Panc1 (cell line): Measurements from ENCODE around the gene LLGL1. TPM values are rescaled to one million over a fixed set of nuclear protein-coding genes. Genes with fewer than 3 reads are reported as not detected.
A peak's percentile ranks its signal among the peaks of the same experiment; 100 is the strongest.

ENCODE experiments used
- ATAC-seq: fragments of 200-7000 bp; cut with Tn5 transposase; 2 replicates; pipeline ENCODE4 v1.9.1; 2020; ENCODE audit warnings: mild to moderate bottlenecking, moderate library complexity
- Bru-seq: library from RNA; stranded (reverse); fragments of 400-500 nt; gene quantifications from one replicate; lab custom pipeline; 2021; lab: Mats Ljungman, UMichigan
- BruChase-seq, 2 experiments: library from RNA; stranded (reverse); fragments of 400-500 nt; gene quantifications; one replicate each; lab custom pipeline; 2021; lab: Mats Ljungman, UMichigan
- BruUV-seq: library from RNA; stranded (reverse); fragments of 400-500 nt; replicated peaks from 2 replicates; lab custom pipeline; 2021; lab: Mats Ljungman, UMichigan
- CTCF ChIA-PET: fragments of 300-600 bp; sonication (Branson Sonifier 250); formaldehyde crosslinking; loops from one replicate; lab custom pipeline; 2022; ENCODE audit warnings: antibody characterized with exemption; lab: Charles Lee
- POLR2A ChIA-PET: fragments of 300-600 bp; sonication (Branson Sonifier 250); formaldehyde crosslinking; loops from one replicate; lab custom pipeline; 2022; ENCODE audit warnings: antibody characterized with exemption; lab: Charles Lee
- DNase-seq: peaks from one replicate; pipeline ENCODE4 v3.0.0-alpha.2; 2010; ENCODE audit warnings: low read depth, low spot score
- H3K27ac ChIP-seq: 2 replicates; pipeline ENCODE4 v1.5.1; 2011; ENCODE audit warnings: mild to moderate bottlenecking, low read length, inconsistent platforms
- H3K27me3 ChIP-seq: fragments of 200-500 bp; sonication (Bioruptor generic); 2 replicates; pipeline ENCODE4 v1.6.0; 2014; ENCODE audit warnings: low read length, inconsistent platforms; ENCODE audit not compliant: control insufficient read depth, insufficient read depth
- H3K36me3 ChIP-seq: fragments of 200-500 bp; sonication (Bioruptor generic); 2 replicates; pipeline ENCODE4 v1.5.1; 2014; ENCODE audit warnings: inconsistent platforms, mild to moderate bottlenecking, low read length, moderate library complexity; ENCODE audit not compliant: control insufficient read depth, insufficient read depth
- H3K4me1 ChIP-seq: 2 replicates; pipeline ENCODE4 v1.5.1; 2011; ENCODE audit warnings: inconsistent platforms, mild to moderate bottlenecking, low read length, moderate library complexity; ENCODE audit not compliant: control insufficient read depth, insufficient read depth
- H3K4me3 ChIP-seq, 2 experiments: 2 replicates each; pipeline ENCODE4 v1.5.1; 2011 to 2012; ENCODE audit warnings: low read depth in 2 of 2, low read length in 2 of 2, mild to moderate bottlenecking in 2 of 2, inconsistent platforms in 1 of 2, moderate library complexity in 1 of 2
- H3K9me3 ChIP-seq: fragments of 200-500 bp; sonication (Bioruptor generic); 2 replicates; pipeline ENCODE4 v1.5.1; 2014; ENCODE audit warnings: low read depth, mild to moderate bottlenecking, inconsistent platforms, low read length, moderate library complexity; ENCODE audit not compliant: control insufficient read depth, insufficient read depth
- CTCF ChIP-seq: fragments of 450-650 bp; IDR thresholded peaks from 2 replicates; pipeline ENCODE4 v1.5.1; 2017; ENCODE audit warnings: mild to moderate bottlenecking
- POLR2AphosphoS5 ChIP-seq: IDR thresholded peaks from 2 replicates; pipeline ENCODE4 v1.6.1; 2012; ENCODE audit warnings: mild to moderate bottlenecking, low read depth, low read length, moderate library complexity
- SIN3A ChIP-seq: IDR thresholded peaks from 2 replicates; pipeline ENCODE4 v1.6.1; 2012; ENCODE audit warnings: low read depth, mild to moderate bottlenecking, low read length, moderate library complexity, borderline replicate concordance; ENCODE audit not compliant: insufficient read depth
- TCF7L2 ChIP-seq: IDR thresholded peaks from 2 replicates; pipeline ENCODE4 v1.6.1; 2011; ENCODE audit warnings: mild to moderate bottlenecking, low read depth, low read length, inconsistent platforms
- in situ Hi-C: cut with HindIII; loops from 2 replicates; pipeline ENCODE4 v1.10.0; 2016; ENCODE audit warnings: low sequenced_read_pairs, low pct_unique_long_range_greater_than_20kb
- intact Hi-C: fragments of 100-400 bp; cut with micrococcal nuclease; formaldehyde crosslinking; loops from one replicate; pipeline ENCODE4 v1.10.0; 2022; ENCODE audit not compliant: unreplicated experiment
- long read RNA-seq: library from polyadenylated mRNA; unstranded; transcript quantifications from one replicate; pipeline ENCODE4 v2.0.0, GENCODE V29; 2021; ENCODE audit not compliant: unreplicated experiment
- polyA plus RNA-seq: library from polyadenylated mRNA; unstranded; fragments of >200 nt; gene quantifications from one replicate; pipeline ENCODE4 v1.2.1, GENCODE V29; 2012; ENCODE audit warnings: missing spikeins; ENCODE audit not compliant: insufficient read length
- total RNA-seq: library from RNA; stranded (reverse); gene quantifications from one replicate; pipeline ENCODE4 v1.2.1, GENCODE V29; 2021; ENCODE audit not compliant: unreplicated experiment
- TF ChIP-seq, protein P1 (sequence below), 2 experiments: IDR thresholded peaks; 2 replicates each; pipeline ENCODE4 v1.6.1; 2011 to 2012; ENCODE audit warnings: low read depth in 2 of 2, control low read depth in 1 of 2, low read length in 1 of 2, mild to moderate bottlenecking in 1 of 2, moderate library complexity in 1 of 2; ENCODE audit not compliant: insufficient read depth in 1 of 2

The LLGL1 gene
- total RNA-seq = 18.4 TPM
- 21.4 TPM for polyA plus RNA-seq
- percentile 44 among the genes with signal in this experiment for Bru-seq, nascent RNA
- percentile 53 among the genes with signal in this experiment for BruChase-seq, experiment 1, labeled RNA remaining after a 2-hour chase
- percentile 57 among the genes with signal in this experiment for BruChase-seq, experiment 2, labeled RNA remaining after a 6-hour chase
- long read RNA-seq, partial matches to known transcripts = 0 of 1 reads
- long read RNA-seq, other reads (novel, unspliced or antisense) = 1 of 1 reads

- intact Hi-C loops = no loop called here
- ATAC-seq (peak; percentile 98), DNase-seq (no peak)
- Histone ChIP-seq H3K36me3 (no peaks in the 10 kb centered on the region), H3K27me3 (no peaks in the 10 kb centered on the region), H3K27ac (peak within 1 kb of the TSS; percentile 76), H3K9me3 (no peaks in the 10 kb centered on the region), H3K4me1 (peaks cover 7% of the 10 kb centered on the region), H3K4me3 (peak within 1 kb of the TSS; percentile 72 to 80)
- no peak for TF ChIP-seq TCF7L2
- TF ChIP-seq, protein P1, sequence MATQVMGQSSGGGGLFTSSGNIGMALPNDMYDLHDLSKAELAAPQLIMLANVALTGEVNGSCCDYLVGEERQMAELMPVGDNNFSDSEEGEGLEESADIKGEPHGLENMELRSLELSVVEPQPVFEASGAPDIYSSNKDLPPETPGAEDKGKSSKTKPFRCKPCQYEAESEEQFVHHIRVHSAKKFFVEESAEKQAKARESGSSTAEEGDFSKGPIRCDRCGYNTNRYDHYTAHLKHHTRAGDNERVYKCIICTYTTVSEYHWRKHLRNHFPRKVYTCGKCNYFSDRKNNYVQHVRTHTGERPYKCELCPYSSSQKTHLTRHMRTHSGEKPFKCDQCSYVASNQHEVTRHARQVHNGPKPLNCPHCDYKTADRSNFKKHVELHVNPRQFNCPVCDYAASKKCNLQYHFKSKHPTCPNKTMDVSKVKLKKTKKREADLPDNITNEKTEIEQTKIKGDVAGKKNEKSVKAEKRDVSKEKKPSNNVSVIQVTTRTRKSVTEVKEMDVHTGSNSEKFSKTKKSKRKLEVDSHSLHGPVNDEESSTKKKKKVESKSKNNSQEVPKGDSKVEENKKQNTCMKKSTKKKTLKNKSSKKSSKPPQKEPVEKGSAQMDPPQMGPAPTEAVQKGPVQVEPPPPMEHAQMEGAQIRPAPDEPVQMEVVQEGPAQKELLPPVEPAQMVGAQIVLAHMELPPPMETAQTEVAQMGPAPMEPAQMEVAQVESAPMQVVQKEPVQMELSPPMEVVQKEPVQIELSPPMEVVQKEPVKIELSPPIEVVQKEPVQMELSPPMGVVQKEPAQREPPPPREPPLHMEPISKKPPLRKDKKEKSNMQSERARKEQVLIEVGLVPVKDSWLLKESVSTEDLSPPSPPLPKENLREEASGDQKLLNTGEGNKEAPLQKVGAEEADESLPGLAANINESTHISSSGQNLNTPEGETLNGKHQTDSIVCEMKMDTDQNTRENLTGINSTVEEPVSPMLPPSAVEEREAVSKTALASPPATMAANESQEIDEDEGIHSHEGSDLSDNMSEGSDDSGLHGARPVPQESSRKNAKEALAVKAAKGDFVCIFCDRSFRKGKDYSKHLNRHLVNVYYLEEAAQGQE (IDR thresholded peaks at IDR 0.05; ENCODE audit: insufficient read depth in 1 of 2, low read depth in 2 of 2, low read length in 1 of 2) = no peak
- no peak for TF ChIP-seq POLR2AphosphoS5
- no peak for TF ChIP-seq CTCF
- TF ChIP-seq SIN3A = no peak
- CTCF ChIA-PET = no interaction called here
- in situ Hi-C loops = no loop called here
- BruUV-seq = no TSS peak
- POLR2A ChIA-PET = no interaction called here
Observed at GRCh38 chr17:18225121-18225641, at the start of gene LLGL1. Gene LLGL1 (plus strand): TSS chr17:18225635. CDS start chr17:18225683, 48 bp downstream.

- Histone ChIP-seq H3K27me3 (no peaks in the 10 kb centered on the region), H3K4me3 (no peak overlapping the region), H3K36me3 (no peaks in the 10 kb centered on the region), H3K4me1 (peaks cover 1% of the 10 kb centered on the region), H3K27ac (no peak overlapping the region), H3K9me3 (no peaks in the 10 kb centered on the region)
- intact Hi-C loops (no loop called here), in situ Hi-C loops (no loop called here)
- BruUV-seq = no TSS peak
- DNase-seq (no peak), ATAC-seq (no peak)
- ChIA-PET CTCF (no interaction called here), POLR2A (no interaction called here)
- TF ChIP-seq, protein P1 (IDR thresholded peaks at IDR 0.05; ENCODE audit: insufficient read depth in 1 of 2, low read depth in 2 of 2, low read length in 1 of 2) = no peak
- no peak for TF ChIP-seq POLR2AphosphoS5
- TF ChIP-seq CTCF = no peak
- no peak for TF ChIP-seq SIN3A
- TF ChIP-seq TCF7L2 = no peak
Observed at GRCh38 chr17:18176176-18176575, 49.3 kb upstream of the LLGL1 start.
